Measurements from ENCODE around the gene AFDN.

GRCh38 chr6:167817729-167818128 lies 9.0 kb upstream of the AFDN start:
- TF ChIP-seq SIN3A (conservative IDR thresholded peaks at IDR 0.05 in 1 of 2, IDR thresholded peaks at IDR 0.05 in 1 of 2; ENCODE audit: low read depth in 1 of 2, low read length in 2 of 2) (no peak), POLR2AphosphoS5 (IDR thresholded peaks at IDR 0.05; ENCODE audit: low read depth, low read length) (no peak), MAX (IDR thresholded peaks at IDR 0.05) (no peak), SP1 (IDR thresholded peaks at IDR 0.05; ENCODE audit: low read depth, low read length) (no peak), TAF1 (IDR thresholded peaks at IDR 0.05; ENCODE audit: low read depth, low read length) (no peak), POLR2A (IDR thresholded peaks at IDR 0.05; ENCODE audit: control extremely low read depth in 1 of 2, low read depth in 2 of 2, low read length in 2 of 2) (no peak), CTBP2 (IDR thresholded peaks at IDR 0.05; ENCODE audit: borderline replicate concordance, insufficient read depth, insufficient read length, low read length) (no peak), RAD21 (IDR thresholded peaks at IDR 0.05 in 1 of 2, conservative IDR thresholded peaks at IDR 0.05 in 1 of 2; ENCODE audit: low read depth in 2 of 2, low read length in 2 of 2) (no peak), EP300 (IDR thresholded peaks at IDR 0.05; ENCODE audit: borderline replicate concordance in 1 of 2, low read depth in 2 of 2, low read length in 2 of 2) (no peak), USF2 (IDR thresholded peaks at IDR 0.05; ENCODE audit: low read length) (no peak), GABPA (IDR thresholded peaks at IDR 0.05; ENCODE audit: borderline replicate concordance, insufficient read depth, low read length) (no peak)
- TF ChIP-seq, protein P1, sequence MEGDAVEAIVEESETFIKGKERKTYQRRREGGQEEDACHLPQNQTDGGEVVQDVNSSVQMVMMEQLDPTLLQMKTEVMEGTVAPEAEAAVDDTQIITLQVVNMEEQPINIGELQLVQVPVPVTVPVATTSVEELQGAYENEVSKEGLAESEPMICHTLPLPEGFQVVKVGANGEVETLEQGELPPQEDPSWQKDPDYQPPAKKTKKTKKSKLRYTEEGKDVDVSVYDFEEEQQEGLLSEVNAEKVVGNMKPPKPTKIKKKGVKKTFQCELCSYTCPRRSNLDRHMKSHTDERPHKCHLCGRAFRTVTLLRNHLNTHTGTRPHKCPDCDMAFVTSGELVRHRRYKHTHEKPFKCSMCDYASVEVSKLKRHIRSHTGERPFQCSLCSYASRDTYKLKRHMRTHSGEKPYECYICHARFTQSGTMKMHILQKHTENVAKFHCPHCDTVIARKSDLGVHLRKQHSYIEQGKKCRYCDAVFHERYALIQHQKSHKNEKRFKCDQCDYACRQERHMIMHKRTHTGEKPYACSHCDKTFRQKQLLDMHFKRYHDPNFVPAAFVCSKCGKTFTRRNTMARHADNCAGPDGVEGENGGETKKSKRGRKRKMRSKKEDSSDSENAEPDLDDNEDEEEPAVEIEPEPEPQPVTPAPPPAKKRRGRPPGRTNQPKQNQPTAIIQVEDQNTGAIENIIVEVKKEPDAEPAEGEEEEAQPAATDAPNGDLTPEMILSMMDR (IDR thresholded peaks at IDR 0.05; ENCODE audit: control extremely low read depth in 1 of 3, insufficient read depth in 1 of 3, low read depth in 1 of 3, low read length in 3 of 3), result no peak

Data from H1 (cell line).